PC-3 (cell line): ENCODE data around the gene CYB561D2. TPM values are rescaled to one million over a fixed set of nuclear protein-coding genes. Genes with fewer than 3 reads are reported as not detected.
A peak's percentile ranks its signal among the peaks of the same experiment; 100 is the strongest.

ENCODE experiments used
- ATAC-seq: fragments of 200-7000 bp; cut with Tn5 transposase; 2 replicates; pipeline ENCODE4 v1.9.1; 2020; ENCODE audit warnings: mild to moderate bottlenecking, moderate library complexity
- BruUV-seq: library from RNA; stranded (reverse); fragments of 400-500 nt; replicated peaks from 2 replicates; lab custom pipeline; 2021; lab: Mats Ljungman, UMichigan
- CTCF ChIA-PET: fragments of 300-600 bp; sonication (Branson Sonifier 250); formaldehyde crosslinking; loops from one replicate; lab custom pipeline; 2022; ENCODE audit warnings: antibody characterized with exemption; lab: Charles Lee
- POLR2A ChIA-PET: fragments of 300-600 bp; sonication (Branson Sonifier 250); formaldehyde crosslinking; loops from one replicate; lab custom pipeline; 2022; ENCODE audit warnings: antibody characterized with exemption; ENCODE audit not compliant: unreplicated experiment; lab: Charles Lee
- DNase-seq: peaks from one replicate; pipeline ENCODE4 v3.0.0-alpha.2; 2015
- H2AFZ ChIP-seq: fragments of 300-600 bp; sonication (generic); 2 replicates; pipeline ENCODE4 v1.6.0; 2016; ENCODE audit warnings: antibody characterized with exemption, low read length
- H3F3A ChIP-seq: fragments of 300-600 bp; sonication (generic); one replicate; pipeline ENCODE4 v1.6.0; 2017; ENCODE audit warnings: antibody characterized with exemption, low read length, control low read depth, mild to moderate bottlenecking; ENCODE audit not compliant: unreplicated experiment
- H3K27ac ChIP-seq: fragments of 300-600 bp; sonication (generic); 2 replicates; pipeline ENCODE4 v1.5.1; 2016; ENCODE audit warnings: mild to moderate bottlenecking, low read length
- H3K27me3 ChIP-seq: fragments of 300-600 bp; sonication (generic); 2 replicates; pipeline ENCODE4 v1.6.1; 2016; ENCODE audit warnings: low read length, mixed read lengths
- H3K36me3 ChIP-seq: fragments of 300-600 bp; sonication (generic); 2 replicates; pipeline ENCODE4 v1.6.1; 2016; ENCODE audit warnings: low read depth, mixed run types, low read length, mixed read lengths
- H3K4me1 ChIP-seq: fragments of 300-600 bp; sonication (generic); 2 replicates; pipeline ENCODE4 v1.5.1; 2016; ENCODE audit warnings: low read length; ENCODE audit not compliant: insufficient read depth
- H3K4me2 ChIP-seq: fragments of 300-600 bp; sonication (generic); 2 replicates; pipeline ENCODE4 v1.6.0; 2016; ENCODE audit warnings: low read length
- H3K4me3 ChIP-seq: fragments of 300-600 bp; sonication (generic); 2 replicates; pipeline ENCODE4 v1.5.1; 2016; ENCODE audit warnings: mild to moderate bottlenecking, low read length, mixed read lengths
- H3K79me2 ChIP-seq: fragments of 300-600 bp; sonication (generic); 2 replicates; pipeline ENCODE4 v1.6.1; 2017; ENCODE audit warnings: low read length, mixed read lengths
- H3K9ac ChIP-seq: fragments of 300-600 bp; sonication (generic); 2 replicates; pipeline ENCODE4 v1.6.0; 2016; ENCODE audit warnings: mild to moderate bottlenecking, low read length
- H3K9me2 ChIP-seq: fragments of 300-600 bp; sonication (generic); replicated peaks from 2 replicates; pipeline ENCODE4 v1.6.1; 2016; ENCODE audit warnings: mixed run types, low read length, mixed read lengths
- H3K9me3 ChIP-seq: fragments of 300-600 bp; sonication (generic); 2 replicates; pipeline ENCODE4 v1.6.1; 2016; ENCODE audit warnings: low read length, mixed read lengths
- H4K20me1 ChIP-seq: fragments of 300-600 bp; sonication (generic); 2 replicates; pipeline ENCODE4 v1.6.1; 2016; ENCODE audit warnings: low read length, mixed read lengths
- EZH2 ChIP-seq: fragments of 300-600 bp; sonication (generic); IDR thresholded peaks from one replicate; pipeline ENCODE4 v1.6.1; 2017; ENCODE audit warnings: antibody characterized with exemption, mild to moderate bottlenecking, low read length; ENCODE audit not compliant: unreplicated experiment
- EZH2phosphoT487 ChIP-seq: fragments of 300-600 bp; sonication (generic); IDR thresholded peaks from 2 replicates; pipeline ENCODE4 v1.6.1; 2018; ENCODE audit warnings: mild to moderate bottlenecking, antibody characterized with exemption, low read length, borderline replicate concordance
- intact Hi-C: fragments of 100-400 bp; cut with micrococcal nuclease; formaldehyde crosslinking; loops from 2 replicates; pipeline ENCODE4 v1.9.0; 2023
- total RNA-seq: library from RNA; depleted of rRNA; stranded (reverse); fragments of >200 nt; gene quantifications from 2 replicates; pipeline ENCODE4 v1.2.3, GENCODE V29; 2014
- TF ChIP-seq, protein P1 (sequence below): fragments of 300-600 bp; sonication (generic); conservative IDR thresholded peaks from 2 replicates; pipeline ENCODE4 v1.5.1; 2017; ENCODE audit warnings: antibody characterized with exemption, low read depth, mild to moderate bottlenecking, low read length

CYB561D2 gene
- total RNA-seq, 1 experiment from 2014 or later: 44.3 TPM

DNA sequence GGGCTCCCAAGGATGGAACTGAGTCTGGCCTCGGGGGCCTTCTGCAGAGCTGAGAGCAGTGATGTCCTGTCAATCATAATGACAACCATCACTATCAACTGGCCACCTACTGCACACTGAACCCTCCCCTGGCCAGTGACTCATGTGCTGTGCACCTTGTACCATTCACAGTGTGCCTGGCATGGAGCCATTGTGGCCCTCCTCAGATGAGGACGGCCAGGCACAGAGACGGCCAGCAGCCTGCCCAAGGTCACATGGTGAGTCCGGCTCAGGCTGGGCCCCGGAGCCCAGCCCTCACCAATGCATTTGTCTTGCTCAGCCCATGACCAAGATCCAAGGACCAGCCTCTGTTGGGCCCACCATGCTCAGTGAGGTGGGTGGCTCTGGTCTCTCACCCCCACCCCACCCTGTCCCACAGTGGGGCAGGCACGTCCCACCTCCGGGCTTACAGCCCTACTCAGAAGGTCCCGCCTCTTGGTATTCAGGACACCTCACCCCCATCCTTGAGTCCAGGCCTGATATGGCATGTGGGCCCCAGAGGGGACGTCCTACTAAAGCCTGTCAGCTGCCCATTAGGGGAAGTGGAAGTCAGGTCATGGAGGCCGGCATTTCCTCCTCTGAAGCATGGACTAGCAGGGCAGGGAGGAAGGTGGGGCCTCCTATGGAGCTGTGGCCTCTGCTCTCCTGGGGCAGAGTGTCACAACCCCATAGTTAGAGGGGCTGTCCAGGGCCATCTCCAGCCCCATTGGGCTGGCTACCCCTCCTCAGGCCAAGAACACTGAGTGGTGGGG is 44.6 kb downstream of the CYB561D2 start:
- intact Hi-C loops: no loop called here
- no peak overlapping the region for H3K4me2 ChIP-seq
- no peak overlapping the region for H3K9ac ChIP-seq
- H3K9me2 ChIP-seq: no peaks in the 10 kb centered on the region
- H3K79me2 ChIP-seq: no peaks in the 10 kb centered on the region
- no peaks in the 10 kb centered on the region for H3K36me3 ChIP-seq
- no peaks in the 10 kb centered on the region for H4K20me1 ChIP-seq
- ATAC-seq (no peak), DNase-seq (no peak)
- no peak overlapping the region for H3K27ac ChIP-seq
- H3K4me3 ChIP-seq: no peak overlapping the region
- no peaks in the 10 kb centered on the region for H3K9me3 ChIP-seq
- TF ChIP-seq EZH2 (no peak), EZH2phosphoT487 (no peak)
- TF ChIP-seq, protein P1, sequence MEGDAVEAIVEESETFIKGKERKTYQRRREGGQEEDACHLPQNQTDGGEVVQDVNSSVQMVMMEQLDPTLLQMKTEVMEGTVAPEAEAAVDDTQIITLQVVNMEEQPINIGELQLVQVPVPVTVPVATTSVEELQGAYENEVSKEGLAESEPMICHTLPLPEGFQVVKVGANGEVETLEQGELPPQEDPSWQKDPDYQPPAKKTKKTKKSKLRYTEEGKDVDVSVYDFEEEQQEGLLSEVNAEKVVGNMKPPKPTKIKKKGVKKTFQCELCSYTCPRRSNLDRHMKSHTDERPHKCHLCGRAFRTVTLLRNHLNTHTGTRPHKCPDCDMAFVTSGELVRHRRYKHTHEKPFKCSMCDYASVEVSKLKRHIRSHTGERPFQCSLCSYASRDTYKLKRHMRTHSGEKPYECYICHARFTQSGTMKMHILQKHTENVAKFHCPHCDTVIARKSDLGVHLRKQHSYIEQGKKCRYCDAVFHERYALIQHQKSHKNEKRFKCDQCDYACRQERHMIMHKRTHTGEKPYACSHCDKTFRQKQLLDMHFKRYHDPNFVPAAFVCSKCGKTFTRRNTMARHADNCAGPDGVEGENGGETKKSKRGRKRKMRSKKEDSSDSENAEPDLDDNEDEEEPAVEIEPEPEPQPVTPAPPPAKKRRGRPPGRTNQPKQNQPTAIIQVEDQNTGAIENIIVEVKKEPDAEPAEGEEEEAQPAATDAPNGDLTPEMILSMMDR: no peak
- no TSS peak for BruUV-seq
- H3K4me1 ChIP-seq: peaks cover 11% of the 10 kb centered on the region
- H2AFZ ChIP-seq: no peak overlapping the region
- ChIA-PET CTCF (interaction anchor here (0.6 kb wide), 1 partner anchor 123 kb away, joined by 8 read pairs; no protein-coding TSS in a partner anchor), POLR2A (no interaction called here)
- H3F3A ChIP-seq: no peaks in the 10 kb centered on the region
- H3K27me3 ChIP-seq: no peaks in the 10 kb centered on the region

DNA sequence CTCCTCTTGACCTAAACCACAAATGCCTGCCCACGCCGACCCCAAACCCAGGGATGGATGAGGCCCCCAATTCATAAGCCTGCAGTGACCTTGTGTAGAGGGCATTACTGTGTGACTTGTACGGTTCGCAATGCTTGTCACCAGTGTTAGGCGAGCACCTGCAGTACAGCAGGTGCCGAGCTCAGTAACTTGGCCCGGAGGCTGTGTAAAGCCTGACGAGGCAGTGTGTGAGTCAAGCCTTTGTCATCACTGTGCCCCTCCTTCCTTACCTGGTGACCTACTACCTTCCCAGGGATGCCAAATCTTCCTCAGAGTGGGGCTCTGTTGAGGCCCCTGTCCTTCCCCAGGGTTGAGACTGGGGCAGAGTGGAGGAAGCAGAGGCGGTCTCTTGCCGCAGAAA is 45.8 kb downstream of the CYB561D2 start:
- no TSS peak for BruUV-seq
- peak; percentile 94 for ATAC-seq
- Histone ChIP-seq H3F3A (no peaks in the 10 kb centered on the region), H3K9ac (no peak overlapping the region), H3K36me3 (no peaks in the 10 kb centered on the region), H3K4me3 (no peak overlapping the region), H3K9me3 (no peaks in the 10 kb centered on the region), H3K27me3 (no peaks in the 10 kb centered on the region), H4K20me1 (no peaks in the 10 kb centered on the region), H3K4me2 (no peak overlapping the region), H2AFZ (no peak overlapping the region), H3K79me2 (no peaks in the 10 kb centered on the region), H3K4me1 (peaks cover 11% of the 10 kb centered on the region), H3K9me2 (no peaks in the 10 kb centered on the region), H3K27ac (no peak overlapping the region)
- intact Hi-C loops: no loop called here
- ChIA-PET POLR2A (interaction anchor here (0.6 kb wide), 1 partner anchor 1957 kb away, joined by 4 read pairs; the partner anchor contains the start of gene CCDC51), CTCF (interaction anchor here (0.6 kb wide), 1 partner anchor 40 kb away, joined by 3 read pairs; no protein-coding TSS in a partner anchor)
- peak; percentile 94 for DNase-seq
- TF ChIP-seq EZH2phosphoT487 (no peak), EZH2 (no peak)
- TF ChIP-seq, protein P1: no peak
